Measurements from ENCODE around the gene KRT13. TPM values are rescaled to one million over a fixed set of nuclear protein-coding genes. Genes with fewer than 3 reads are reported as not detected.

Gene KRT13
- total and polyA plus RNA-seq, 4 donors: 0.13 to 3.7 (median 2.8) TPM; not detected in 1

DNA sequence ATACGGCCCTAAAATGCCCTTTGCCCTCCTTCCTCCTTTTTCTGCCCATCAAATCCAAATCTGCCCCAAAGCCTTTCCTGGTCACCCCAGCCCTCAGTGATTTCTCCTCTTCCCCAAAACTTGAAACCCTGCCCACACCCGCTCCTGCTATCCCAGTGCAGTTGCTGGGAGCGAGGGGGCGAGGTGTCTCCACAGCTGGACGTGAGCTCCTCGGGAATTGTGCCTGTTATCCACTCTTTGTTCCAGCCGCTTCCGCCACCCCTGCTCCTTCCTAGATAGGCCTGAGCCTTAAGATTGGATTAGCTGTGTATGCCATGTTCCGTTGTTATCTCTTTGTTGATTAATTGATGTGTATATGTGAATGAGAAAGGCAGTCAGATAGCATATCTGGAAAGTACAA lies 21.9 kb downstream of the KRT13 start:
- DNase-seq (ENCODE audit: low spot score): no peak
- Histone ChIP-seq H3K36me3 (ENCODE audit: control insufficient read depth in 4 of 4, insufficient read depth in 3 of 4, low read depth in 1 of 4, low read length in 3 of 4) (no peaks in the 10 kb centered on the region), H3K27ac (ENCODE audit: low read depth in 1 of 2, low read length in 2 of 2) (no peak overlapping the region), H3K4me1 (ENCODE audit: control insufficient read depth in 4 of 4, insufficient read depth in 4 of 4, low read length in 3 of 4) (no peaks in the 10 kb centered on the region), H3K9me3 (ENCODE audit: control insufficient read depth in 4 of 4, low read length in 3 of 4) (no peaks in the 10 kb centered on the region), H3K9ac (ENCODE audit: low read depth in 1 of 2, low read length in 2 of 2) (no peak overlapping the region), H3K27me3 (ENCODE audit: control insufficient read depth in 4 of 4, insufficient read depth in 4 of 4, low read length in 3 of 4) (no peaks in the 10 kb centered on the region), H3K4me3 (ENCODE audit: low read depth in 1 of 3, low read length in 3 of 3) (no peak overlapping the region)
- no peak for TF ChIP-seq FOXA1 (IDR thresholded peaks at IDR 0.05)
- TF ChIP-seq, protein P1, sequence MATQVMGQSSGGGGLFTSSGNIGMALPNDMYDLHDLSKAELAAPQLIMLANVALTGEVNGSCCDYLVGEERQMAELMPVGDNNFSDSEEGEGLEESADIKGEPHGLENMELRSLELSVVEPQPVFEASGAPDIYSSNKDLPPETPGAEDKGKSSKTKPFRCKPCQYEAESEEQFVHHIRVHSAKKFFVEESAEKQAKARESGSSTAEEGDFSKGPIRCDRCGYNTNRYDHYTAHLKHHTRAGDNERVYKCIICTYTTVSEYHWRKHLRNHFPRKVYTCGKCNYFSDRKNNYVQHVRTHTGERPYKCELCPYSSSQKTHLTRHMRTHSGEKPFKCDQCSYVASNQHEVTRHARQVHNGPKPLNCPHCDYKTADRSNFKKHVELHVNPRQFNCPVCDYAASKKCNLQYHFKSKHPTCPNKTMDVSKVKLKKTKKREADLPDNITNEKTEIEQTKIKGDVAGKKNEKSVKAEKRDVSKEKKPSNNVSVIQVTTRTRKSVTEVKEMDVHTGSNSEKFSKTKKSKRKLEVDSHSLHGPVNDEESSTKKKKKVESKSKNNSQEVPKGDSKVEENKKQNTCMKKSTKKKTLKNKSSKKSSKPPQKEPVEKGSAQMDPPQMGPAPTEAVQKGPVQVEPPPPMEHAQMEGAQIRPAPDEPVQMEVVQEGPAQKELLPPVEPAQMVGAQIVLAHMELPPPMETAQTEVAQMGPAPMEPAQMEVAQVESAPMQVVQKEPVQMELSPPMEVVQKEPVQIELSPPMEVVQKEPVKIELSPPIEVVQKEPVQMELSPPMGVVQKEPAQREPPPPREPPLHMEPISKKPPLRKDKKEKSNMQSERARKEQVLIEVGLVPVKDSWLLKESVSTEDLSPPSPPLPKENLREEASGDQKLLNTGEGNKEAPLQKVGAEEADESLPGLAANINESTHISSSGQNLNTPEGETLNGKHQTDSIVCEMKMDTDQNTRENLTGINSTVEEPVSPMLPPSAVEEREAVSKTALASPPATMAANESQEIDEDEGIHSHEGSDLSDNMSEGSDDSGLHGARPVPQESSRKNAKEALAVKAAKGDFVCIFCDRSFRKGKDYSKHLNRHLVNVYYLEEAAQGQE (IDR thresholded peaks at IDR 0.05): no peak
- TF ChIP-seq, protein P2, sequence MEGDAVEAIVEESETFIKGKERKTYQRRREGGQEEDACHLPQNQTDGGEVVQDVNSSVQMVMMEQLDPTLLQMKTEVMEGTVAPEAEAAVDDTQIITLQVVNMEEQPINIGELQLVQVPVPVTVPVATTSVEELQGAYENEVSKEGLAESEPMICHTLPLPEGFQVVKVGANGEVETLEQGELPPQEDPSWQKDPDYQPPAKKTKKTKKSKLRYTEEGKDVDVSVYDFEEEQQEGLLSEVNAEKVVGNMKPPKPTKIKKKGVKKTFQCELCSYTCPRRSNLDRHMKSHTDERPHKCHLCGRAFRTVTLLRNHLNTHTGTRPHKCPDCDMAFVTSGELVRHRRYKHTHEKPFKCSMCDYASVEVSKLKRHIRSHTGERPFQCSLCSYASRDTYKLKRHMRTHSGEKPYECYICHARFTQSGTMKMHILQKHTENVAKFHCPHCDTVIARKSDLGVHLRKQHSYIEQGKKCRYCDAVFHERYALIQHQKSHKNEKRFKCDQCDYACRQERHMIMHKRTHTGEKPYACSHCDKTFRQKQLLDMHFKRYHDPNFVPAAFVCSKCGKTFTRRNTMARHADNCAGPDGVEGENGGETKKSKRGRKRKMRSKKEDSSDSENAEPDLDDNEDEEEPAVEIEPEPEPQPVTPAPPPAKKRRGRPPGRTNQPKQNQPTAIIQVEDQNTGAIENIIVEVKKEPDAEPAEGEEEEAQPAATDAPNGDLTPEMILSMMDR (IDR thresholded peaks at IDR 0.05; ENCODE audit: low read depth, low read length, missing input control): no peak
- TF ChIP-seq RAD21 (IDR thresholded peaks at IDR 0.05): no peak
- 72% methylated on average over 9 of the region's 9 CpGs for WGBS

DNA sequence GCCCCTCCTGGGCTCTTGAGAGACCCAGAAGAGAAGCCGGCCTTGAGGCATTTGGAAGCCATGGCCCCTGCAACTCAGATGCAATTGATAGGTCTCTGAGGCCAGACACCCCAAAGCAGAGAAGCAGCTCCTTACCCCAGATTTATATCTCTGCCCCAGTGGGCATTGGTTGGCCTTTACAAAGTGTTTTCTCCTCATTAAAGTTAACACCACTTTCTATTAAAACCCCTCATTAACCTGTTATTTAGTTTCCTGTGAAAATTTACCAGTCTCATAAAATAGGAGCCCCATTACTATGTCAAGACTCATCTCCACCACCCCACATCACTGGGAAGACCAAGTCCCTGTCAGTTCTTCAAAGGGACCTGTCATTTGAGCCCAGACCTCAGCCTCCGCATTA lies 24.4 kb downstream of the KRT13 start, which contains the start of gene KRT35:
KRT35 (minus strand) TSS at position 116 of the 400 bp plus-strand sequence; CDS start at position 62, 54 bp downstream.
- no peaks in the 10 kb centered on the region for H3K36me3 ChIP-seq (ENCODE audit: control insufficient read depth in 4 of 4, insufficient read depth in 3 of 4, low read depth in 1 of 4, low read length in 3 of 4)
- TF ChIP-seq HNF4A (conservative IDR thresholded peaks at IDR 0.05) (no peak), EGR1 (IDR thresholded peaks at IDR 0.05; ENCODE audit: low read depth in 2 of 2) (no peak), FOXA1 (IDR thresholded peaks at IDR 0.05) (no peak), YY1 (IDR thresholded peaks at IDR 0.05) (no peak)
- H3K27me3 ChIP-seq (ENCODE audit: control insufficient read depth in 4 of 4, insufficient read depth in 4 of 4, low read length in 3 of 4): no peaks in the 10 kb centered on the region
- no peak within 1 kb of the TSS for H3K4me3 ChIP-seq (ENCODE audit: low read depth in 1 of 3, low read length in 3 of 3)
- H3K9ac ChIP-seq (ENCODE audit: low read depth in 1 of 2, low read length in 2 of 2): no peak within 1 kb of the TSS
- no peaks in the 10 kb centered on the region for H3K9me3 ChIP-seq (ENCODE audit: control insufficient read depth in 4 of 4, low read length in 3 of 4)
- H3K27ac ChIP-seq (ENCODE audit: low read depth in 1 of 2, low read length in 2 of 2): no peak within 1 kb of the TSS
- no peaks in the 10 kb centered on the region for H3K4me1 ChIP-seq (ENCODE audit: control insufficient read depth in 4 of 4, insufficient read depth in 4 of 4, low read length in 3 of 4)
- over 99% methylated on average over 2 of the region's 2 CpGs for WGBS
- DNase-seq (ENCODE audit: low spot score): no peak

DNA sequence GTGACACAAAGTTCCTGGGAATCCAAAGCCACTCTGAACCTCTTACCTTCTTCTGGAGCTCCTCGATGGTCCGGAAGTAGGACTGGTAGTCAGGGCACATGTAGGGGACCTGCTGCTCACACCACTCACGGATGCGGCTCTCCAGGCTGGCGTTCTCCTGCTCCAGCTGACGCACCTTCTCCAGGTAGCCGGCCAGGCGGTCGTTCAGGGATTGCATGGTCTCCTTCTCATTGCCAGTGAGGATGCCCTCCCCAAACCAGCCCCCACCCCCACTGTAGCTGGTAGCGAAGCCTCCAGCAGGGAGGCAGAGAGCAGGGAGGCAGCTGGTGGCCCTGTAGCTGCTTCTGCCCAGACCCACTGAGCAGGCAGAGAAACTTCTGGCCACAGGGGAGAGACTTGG lies 24.8 kb downstream of the KRT13 start:
- H3K9ac ChIP-seq (ENCODE audit: low read depth in 1 of 2, low read length in 2 of 2): no peak overlapping the region
- WGBS: 94% methylated on average over 10 of the region's 10 CpGs
- H3K27me3 ChIP-seq (ENCODE audit: control insufficient read depth in 4 of 4, insufficient read depth in 4 of 4, low read length in 3 of 4): no peaks in the 10 kb centered on the region
- DNase-seq (ENCODE audit: low spot score): no peak
- H3K4me1 ChIP-seq (ENCODE audit: control insufficient read depth in 4 of 4, insufficient read depth in 4 of 4, low read length in 3 of 4): no peaks in the 10 kb centered on the region
- TF ChIP-seq YY1 (IDR thresholded peaks at IDR 0.05) (no peak), RXRA (IDR thresholded peaks at IDR 0.05) (no peak)
- H3K27ac ChIP-seq (ENCODE audit: low read depth in 1 of 2, low read length in 2 of 2): no peak overlapping the region
- H3K36me3 ChIP-seq (ENCODE audit: control insufficient read depth in 4 of 4, insufficient read depth in 3 of 4, low read depth in 1 of 4, low read length in 3 of 4): no peaks in the 10 kb centered on the region
- no peaks in the 10 kb centered on the region for H3K9me3 ChIP-seq (ENCODE audit: control insufficient read depth in 4 of 4, low read length in 3 of 4)
- no peak overlapping the region for H3K4me3 ChIP-seq (ENCODE audit: low read depth in 1 of 3, low read length in 3 of 3)
